CD8-positive, alpha-beta memory T cell (primary cell): ENCODE results near the gene TAGLN2. TPM values are rescaled to one million over a fixed set of nuclear protein-coding genes. Genes with fewer than 3 reads are reported as not detected.

Experiments used
- CTCF ChIA-PET: fragments of 350-600 bp; sonication (Branson Sonifier 250); formaldehyde crosslinking; loops from one replicate; lab custom pipeline; 2021; ENCODE audit warnings: antibody characterized with exemption; lab: Charles Lee
- POLR2A ChIA-PET: fragments of 350-600 bp; sonication (Branson Sonifier 250); formaldehyde crosslinking; loops from one replicate; lab custom pipeline; 2021; ENCODE audit warnings: antibody characterized with exemption; lab: Charles Lee
- DNase-seq, 5 donors: peaks; one replicate each; pipeline versions ENCODE4 v3.0.0 to v3.0.0-alpha.2; 2020 to 2022; ENCODE audit warnings: mixed read lengths in 1 of 5
- H3K27ac ChIP-seq: one replicate; pipeline ENCODE4 v1.7.0; 2013; ENCODE audit warnings: low read depth, mild to moderate bottlenecking, low read length, moderate library complexity
- H3K27me3 ChIP-seq: 2 replicates; pipeline ENCODE4 v1.7.0; 2013; ENCODE audit warnings: low read length, mild to moderate bottlenecking; ENCODE audit not compliant: insufficient read depth, poor library complexity, severe bottlenecking
- H3K36me3 ChIP-seq: 2 replicates; pipeline ENCODE4 v1.7.0; 2013; ENCODE audit warnings: mild to moderate bottlenecking, low read length, moderate library complexity; ENCODE audit not compliant: insufficient read depth
- H3K4me1 ChIP-seq: 2 replicates; pipeline ENCODE4 v1.7.0; 2013; ENCODE audit warnings: mild to moderate bottlenecking, low read length, moderate library complexity; ENCODE audit not compliant: insufficient read depth
- H3K4me3 ChIP-seq: 2 replicates; pipeline ENCODE4 v1.7.0; 2013; ENCODE audit warnings: mild to moderate bottlenecking, low read length
- H3K9me3 ChIP-seq: 2 replicates; pipeline ENCODE4 v1.7.0; 2013; ENCODE audit warnings: mild to moderate bottlenecking, low read length
- H3K27ac Mint-ChIP-seq, 8 donors: one replicate each; pipeline ENCODE4 v1.8.0; 2020 to 2021; ENCODE audit warnings: mixed read lengths in 8 of 8, mild to moderate bottlenecking in 6 of 8, inconsistent platforms in 3 of 8, moderate library complexity in 3 of 8
- H3K27me3 Mint-ChIP-seq, 2 donors: one replicate each; pipeline ENCODE4 v1.8.0; 2020 to 2021; ENCODE audit warnings: mixed read lengths in 2 of 2, mild to moderate bottlenecking in 1 of 2, moderate library complexity in 1 of 2
- H3K36me3 Mint-ChIP-seq, 3 donors: one replicate each; pipeline ENCODE4 v1.8.0; 2020 to 2021; ENCODE audit warnings: mixed read lengths in 3 of 3, inconsistent platforms in 1 of 3, mild to moderate bottlenecking in 1 of 3
- H3K4me1 Mint-ChIP-seq, 3 donors: one replicate each; pipeline ENCODE4 v1.8.0; 2020 to 2021; ENCODE audit warnings: mixed read lengths in 3 of 3, inconsistent platforms in 1 of 3, mild to moderate bottlenecking in 1 of 3
- H3K4me3 Mint-ChIP-seq, 7 donors: one replicate each; pipeline ENCODE4 v1.8.0; 2020 to 2021; ENCODE audit warnings: mixed read lengths in 7 of 7, mild to moderate bottlenecking in 6 of 7, moderate library complexity in 4 of 7, inconsistent platforms in 2 of 7
- H3K9me3 Mint-ChIP-seq, 5 donors: one replicate each; pipeline ENCODE4 v1.8.0; 2020 to 2022; ENCODE audit warnings: mixed read lengths in 5 of 5, mild to moderate bottlenecking in 3 of 5, moderate library complexity in 2 of 5, inconsistent platforms in 1 of 5
- polyA plus RNA-seq: library from polyadenylated mRNA; unstranded; fragments of 300-500 nt; fragmentation: Illumina TruSeq; gene quantifications from one replicate; pipeline ENCODE4 v1.2.3, GENCODE V29; 2021
- total RNA-seq, 2 experiments: library from RNA; stranded (reverse); gene quantifications; one replicate each; pipeline ENCODE4 v1.2.3, GENCODE V29; 2021

Gene TAGLN2
- total and polyA plus RNA-seq, 3 experiments from 2014 or later: 566 to 811 (median 578) TPM

GRCh38 chr1:159880430-159880829 lies 44.9 kb downstream of the TAGLN2 start:
- Histone ChIP-seq H3K36me3 (no peaks in the 10 kb centered on the region), H3K4me3 (no peak overlapping the region), H3K9me3 (no peaks in the 10 kb centered on the region), H3K4me1 (peaks cover 6% of the 10 kb centered on the region), H3K27me3 (no peaks in the 10 kb centered on the region), H3K27ac (no peak overlapping the region)
- H3K4me3 Mint-ChIP-seq: no peak overlapping the region
- ChIA-PET POLR2A (no interaction called here), CTCF (interaction anchor here (1.7 to 2.1 kb wide), 2 partner anchors 10 to 12 kb away, joined by 4 to 11 read pairs; no protein-coding TSS in a partner anchor)
- H3K27me3 Mint-ChIP-seq: peaks cover 0 to 4% of the 10 kb centered on the region in 2 donors
- H3K4me1 Mint-ChIP-seq: no peaks in the 10 kb centered on the region
- H3K36me3 Mint-ChIP-seq: peaks cover 0 to 2% (median 0%) of the 10 kb centered on the region in 3 donors
- H3K27ac Mint-ChIP-seq: no peak overlapping the region
- no peaks in the 10 kb centered on the region for H3K9me3 Mint-ChIP-seq
- DNase-seq: no peak

- peaks cover 0 to 4% (median 0%) of the 10 kb centered on the region in 3 donors for H3K36me3 Mint-ChIP-seq
- H3K27me3 Mint-ChIP-seq: peaks cover 0 to 4% of the 10 kb centered on the region in 2 donors
- no peaks in the 10 kb centered on the region for H3K4me1 Mint-ChIP-seq
- DNase-seq: no peak
- no peaks in the 10 kb centered on the region for H3K9me3 Mint-ChIP-seq
- no peak overlapping the region for H3K27ac Mint-ChIP-seq
- H3K4me3 Mint-ChIP-seq: no peak overlapping the region
- H3K9me3 ChIP-seq: no peaks in the 10 kb centered on the region
- POLR2A ChIA-PET: no interaction called here
- no peaks in the 10 kb centered on the region for H3K36me3 ChIP-seq
- H3K27me3 ChIP-seq: no peaks in the 10 kb centered on the region
- no peak overlapping the region for H3K27ac ChIP-seq
- peaks cover 6% of the 10 kb centered on the region for H3K4me1 ChIP-seq
- CTCF ChIA-PET: interaction anchor here (1.7 to 2.1 kb wide), 2 partner anchors 11 to 12 kb away, joined by 4 to 11 read pairs; no protein-coding TSS in a partner anchor
- no peak overlapping the region for H3K4me3 ChIP-seq
These were observed 45.3 kb downstream of the TAGLN2 start for GRCh38 chr1:159879977-159880376.

DNA sequence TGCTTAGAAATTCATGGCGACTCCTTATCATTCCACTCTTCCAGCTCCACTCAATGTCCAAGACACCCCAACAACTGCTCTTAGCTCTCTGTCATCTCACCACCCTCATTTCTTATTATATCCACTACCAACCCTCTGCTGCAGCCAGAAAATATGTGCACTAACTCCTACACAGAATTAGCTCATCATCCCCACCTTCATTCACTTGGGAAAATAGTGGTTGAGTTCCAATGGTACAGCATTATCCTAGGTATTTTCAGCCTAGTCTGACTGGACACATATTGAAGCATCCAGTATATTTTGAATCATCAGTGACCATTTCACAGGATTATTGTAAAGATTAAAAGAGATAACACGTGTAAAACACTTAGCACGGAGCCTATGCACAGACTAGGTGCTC lies 46.2 kb downstream of the TAGLN2 start:
- Mint-ChIP-seq H3K27me3 (peaks cover 0 to 7% of the 10 kb centered on the region in 2 donors), H3K4me1 (no peaks in the 10 kb centered on the region), H3K9me3 (peaks cover 0 to 1% (median 0%) of the 10 kb centered on the region in 5 donors), H3K36me3 (peaks cover 0 to 7% (median 0%) of the 10 kb centered on the region in 3 donors), H3K27ac (no peak overlapping the region), H3K4me3 (no peak overlapping the region)
- H3K9me3 ChIP-seq: no peaks in the 10 kb centered on the region
- ChIA-PET CTCF (interaction anchor here (1.5 to 2.0 kb wide), 3 partner anchors 10 to 13 kb away, joined by 4 to 6 read pairs (median 4); no protein-coding TSS in a partner anchor), POLR2A (no interaction called here)
- H3K27me3 ChIP-seq: no peaks in the 10 kb centered on the region
- DNase-seq: no peak
- no peak overlapping the region for H3K27ac ChIP-seq
- H3K4me3 ChIP-seq: no peak overlapping the region
- H3K4me1 ChIP-seq: peaks cover 6% of the 10 kb centered on the region
- no peaks in the 10 kb centered on the region for H3K36me3 ChIP-seq

DNA sequence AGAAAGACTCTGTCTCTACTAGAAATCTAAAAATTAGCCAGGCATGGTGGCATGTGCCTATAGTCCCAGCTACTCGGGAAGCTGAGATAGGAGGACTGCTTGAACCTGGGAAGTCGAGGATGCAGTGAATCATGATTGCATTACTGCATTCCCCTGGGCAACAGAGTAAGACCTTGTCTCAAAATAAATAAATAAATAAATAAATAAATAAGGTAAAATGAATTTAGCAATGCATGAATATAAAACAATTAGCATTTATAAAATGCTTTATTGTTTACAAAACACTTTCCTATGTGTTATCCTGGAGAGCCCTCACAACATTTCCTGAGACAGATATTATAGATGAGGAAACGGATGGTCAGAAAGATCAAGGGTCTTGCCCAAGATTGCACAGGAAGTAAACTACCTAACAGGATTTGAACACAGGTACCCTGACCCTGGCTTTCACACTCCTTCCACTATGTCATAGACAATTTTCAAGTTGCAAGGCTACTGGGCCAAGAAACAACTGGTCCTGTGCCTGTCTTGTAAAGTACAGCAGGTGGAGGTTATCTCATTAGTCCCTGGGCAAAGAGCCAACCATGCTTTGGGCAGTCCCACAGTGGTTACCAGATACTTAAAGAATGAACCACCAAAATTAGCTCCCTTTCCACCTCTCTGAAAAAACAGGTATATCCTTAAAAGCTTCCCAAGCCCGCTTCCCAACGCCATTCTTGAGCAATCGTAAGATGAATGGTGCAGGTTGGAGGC lies 47.4 kb downstream of the TAGLN2 start:
- H3K27me3 ChIP-seq: no peaks in the 10 kb centered on the region
- no peak for DNase-seq
- Mint-ChIP-seq H3K27ac (no peak overlapping the region), H3K4me3 (no peak overlapping the region), H3K36me3 (peaks cover 0 to 7% (median 0%) of the 10 kb centered on the region in 3 donors), H3K9me3 (peaks cover 0 to 1% (median 0%) of the 10 kb centered on the region in 5 donors), H3K4me1 (no peaks in the 10 kb centered on the region), H3K27me3 (peaks cover 0 to 10% of the 10 kb centered on the region in 2 donors)
- H3K27ac ChIP-seq: no peak overlapping the region
- no peaks in the 10 kb centered on the region for H3K36me3 ChIP-seq
- H3K4me1 ChIP-seq: peaks cover 6% of the 10 kb centered on the region
- H3K9me3 ChIP-seq: no peaks in the 10 kb centered on the region
- no peak overlapping the region for H3K4me3 ChIP-seq
- CTCF ChIA-PET: interaction anchor here (1.5 to 2.0 kb wide), 2 partner anchors 11 to 13 kb away, joined by 4 to 6 read pairs; no protein-coding TSS in a partner anchor
- POLR2A ChIA-PET: no interaction called here

- H3K27ac ChIP-seq: no peak overlapping the region
- no peak overlapping the region for H3K27ac Mint-ChIP-seq
- CTCF ChIA-PET: interaction anchor here (1.5 kb wide), 1 partner anchor 19 kb away, joined by 5 read pairs; no protein-coding TSS in a partner anchor
- no peak for DNase-seq
- no peak overlapping the region for H3K4me3 Mint-ChIP-seq
- H3K9me3 ChIP-seq: no peaks in the 10 kb centered on the region
- POLR2A ChIA-PET: interaction anchor here (0.7 kb wide), 1 partner anchor 8 kb away, joined by 3 read pairs; no protein-coding TSS in a partner anchor
- peaks cover 0 to 5% (median 0%) of the 10 kb centered on the region in 3 donors for H3K36me3 Mint-ChIP-seq
- H3K9me3 Mint-ChIP-seq: peaks cover 0 to 1% (median 0%) of the 10 kb centered on the region in 5 donors
- H3K36me3 ChIP-seq: no peaks in the 10 kb centered on the region
- H3K4me1 Mint-ChIP-seq: peaks cover 6 to 12% (median 8%) of the 10 kb centered on the region in 3 donors
- H3K4me3 ChIP-seq: no peak overlapping the region
- H3K4me1 ChIP-seq: peaks cover 7% of the 10 kb centered on the region
- H3K27me3 ChIP-seq: no peaks in the 10 kb centered on the region
- peaks cover 2 to 10% of the 10 kb centered on the region in 2 donors for H3K27me3 Mint-ChIP-seq
These were observed 51.7 kb downstream of the TAGLN2 start for GRCh38 chr1:159873530-159874143.

- Histone ChIP-seq H3K4me1 (peaks cover 7% of the 10 kb centered on the region), H3K9me3 (no peaks in the 10 kb centered on the region), H3K27ac (no peak overlapping the region), H3K4me3 (no peak overlapping the region), H3K36me3 (no peaks in the 10 kb centered on the region), H3K27me3 (no peaks in the 10 kb centered on the region)
- Mint-ChIP-seq H3K27me3 (peaks cover 2 to 10% of the 10 kb centered on the region in 2 donors), H3K4me1 (peaks cover 6 to 14% (median 14%) of the 10 kb centered on the region in 3 donors), H3K9me3 (peaks cover 0 to 1% (median 0%) of the 10 kb centered on the region in 5 donors), H3K4me3 (no peak overlapping the region), H3K36me3 (peaks cover 0 to 5% (median 0%) of the 10 kb centered on the region in 3 donors), H3K27ac (no peak overlapping the region)
- ChIA-PET CTCF (interaction anchor here (1.6 kb wide), 1 partner anchor 17 kb away, joined by 3 read pairs; no protein-coding TSS in a partner anchor), POLR2A (interaction anchor here (0.7 kb wide), 1 partner anchor 9 kb away, joined by 3 read pairs; no protein-coding TSS in a partner anchor)
- DNase-seq: no peak
These were observed 52.4 kb downstream of the TAGLN2 start for GRCh38 chr1:159872891-159873290.

GRCh38 chr1:159870704-159871103 lies 54.6 kb downstream of the TAGLN2 start:
- H3K4me3 Mint-ChIP-seq: no peak overlapping the region
- H3K27ac Mint-ChIP-seq: peak overlapping the region in 1 of 8 donors; percentile 64
- Histone ChIP-seq H3K4me3 (no peak overlapping the region), H3K9me3 (no peaks in the 10 kb centered on the region), H3K27me3 (no peaks in the 10 kb centered on the region), H3K36me3 (no peaks in the 10 kb centered on the region), H3K4me1 (peaks cover 14% of the 10 kb centered on the region), H3K27ac (no peak overlapping the region)
- H3K27me3 Mint-ChIP-seq: peaks cover 2 to 6% of the 10 kb centered on the region in 2 donors
- ChIA-PET CTCF (no interaction called here), POLR2A (interaction anchor here (1.0 kb wide), 1 partner anchor 16 kb away, joined by 3 read pairs; no protein-coding TSS in a partner anchor)
- peaks cover 20 to 33% (median 31%) of the 10 kb centered on the region in 3 donors for H3K4me1 Mint-ChIP-seq
- H3K9me3 Mint-ChIP-seq: peaks cover 0 to 1% (median 0%) of the 10 kb centered on the region in 5 donors
- no peak for DNase-seq
- H3K36me3 Mint-ChIP-seq: peaks cover 0 to 5% (median 0%) of the 10 kb centered on the region in 3 donors
